Right cardiac atrium (tissue), 5 donors: ENCODE measurements around the gene FAM47A. TPM values are rescaled to one million over a fixed set of nuclear protein-coding genes. Genes with fewer than 3 reads are reported as not detected.

Source experiments
- ATAC-seq, 2 donors: fragments of 200-7000 bp; cut with Tn5 transposase; one replicate each; pipeline versions ENCODE4 v1.8.0 to v1.9.1; 2020; ENCODE audit warnings: moderate library complexity in 2 of 2, mild to moderate bottlenecking in 1 of 2
- DNase-seq, 3 donors: peaks; one replicate each; pipeline ENCODE4 v3.0.0-alpha.2; 2020
- H3K27ac ChIP-seq: one replicate; pipeline ENCODE4 v1.5.1; 2013; ENCODE audit warnings: mild to moderate bottlenecking, low read length, control low read depth, moderate library complexity
- H3K27me3 ChIP-seq: one replicate; pipeline ENCODE4 v1.6.1; 2013; ENCODE audit not compliant: control insufficient read depth, insufficient read depth
- H3K4me1 ChIP-seq: one replicate; pipeline ENCODE4 v1.6.1; 2013; ENCODE audit warnings: low read length; ENCODE audit not compliant: control insufficient read depth, insufficient read depth
- H3K4me3 ChIP-seq: one replicate; pipeline ENCODE4 v1.5.1; 2013; ENCODE audit warnings: low read length, control low read depth
- H3K9me3 ChIP-seq: one replicate; pipeline ENCODE4 v1.6.1; 2013; ENCODE audit warnings: low read length; ENCODE audit not compliant: control insufficient read depth
- WGBS: extraction: QIAGEN DNeasy Blood & Tissue Kit; methylation state at CpG from one replicate; pipeline ENCODE4 v1.1.7; 2013; 5-methylcytosine and 5-hydroxymethylcytosine counted together
- intact Hi-C, 4 donors: fragments of 100-400 bp; cut with DNase I; formaldehyde crosslinking; loops; one replicate each; pipeline versions ENCODE4 v1.11.0 to v1.14.0; 2022 to 2023
- long read RNA-seq, 4 donors: library from polyadenylated mRNA; unstranded; transcript quantifications; one replicate each; pipeline ENCODE4 v2.0.0, GENCODE V29; 2020 to 2021
- polyA plus RNA-seq: library from polyadenylated mRNA; stranded (reverse); fragments of 200-250 nt; gene quantifications from one replicate; pipeline ENCODE4 v1.2.3, GENCODE V29; 2013
- total RNA-seq, 4 donors: library from RNA; stranded (reverse); fragmentation: NEBNext Ultra II Directional; extraction: Animal tissue kit (Norgen Biotek cat#: 25700); gene quantifications; one replicate each; pipeline ENCODE4 v1.2.1, GENCODE V29; 2021
- donor health status: healthy with polysubstance abuse.
- donor health status: DM: no; HTN: yes; CAD: no.
- donor health status: DM: no; HTN: no; CAD: no.
- donor health status: DM: no; HTN: yes; CAD: no; lungs with severe emphysema.
- donor health status: DM: yes; HTN: yes; CAD: no.

Gene FAM47A
- total RNA-seq (not detected), polyA plus RNA-seq (not detected)
- long read RNA-seq, donor 1: 0 reads
- long read RNA-seq, donor 2: 0 reads
- long read RNA-seq, donor 3: 0 reads
- long read RNA-seq, donor 4: 0 reads

DNA sequence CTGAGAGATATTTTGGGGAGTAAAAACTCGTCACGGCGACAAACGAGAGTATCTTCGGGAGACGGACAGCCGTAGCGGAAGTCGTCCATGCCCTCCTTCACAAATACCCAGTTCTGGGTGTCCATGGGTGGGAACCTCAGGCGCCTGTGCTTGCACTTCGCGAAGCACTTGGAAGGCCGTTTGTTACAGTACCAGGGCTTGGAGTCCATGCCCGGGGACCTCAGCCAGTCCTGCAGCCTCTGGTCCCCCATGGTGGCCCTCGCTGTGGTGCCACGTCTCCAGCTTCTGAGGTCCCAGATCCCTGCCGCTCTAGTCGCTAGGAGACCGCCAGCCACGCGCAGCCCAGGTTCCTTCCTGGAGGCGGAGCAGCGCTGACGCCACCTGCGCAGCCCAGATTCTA, at the start of gene FAM47A:
TSS of gene FAM47A (minus strand) at position 287 of the 400 bp plus-strand sequence. CDS start at position 251, 36 bp downstream.
- no peaks in the 10 kb centered on the region for H3K9me3 ChIP-seq
- whole genome bisulfite sequencing: 89% methylated on average over 25 of the region's 25 CpGs
- H3K4me1 ChIP-seq: no peaks in the 10 kb centered on the region
- H3K27ac ChIP-seq: no peak within 1 kb of the TSS
- ATAC-seq (no peak), DNase-seq (peak in 1 of 3 donors; percentile 21)
- intact Hi-C loops: no loop called here
- H3K4me3 ChIP-seq: no peak within 1 kb of the TSS
- no peaks in the 10 kb centered on the region for H3K27me3 ChIP-seq

- intact Hi-C loops: no loop called here
- H3K9me3 ChIP-seq: no peaks in the 10 kb centered on the region
Measured at GRCh38 chrX:34147345-34147744, 15.2 kb upstream of the FAM47A start.

GRCh38 chrX:34146906-34147305, 14.8 kb upstream of the FAM47A start:
- DNase-seq (no peak), ATAC-seq (no peak)
- Histone ChIP-seq H3K4me1 (no peaks in the 10 kb centered on the region), H3K27ac (no peak overlapping the region), H3K4me3 (no peak overlapping the region), H3K9me3 (no peaks in the 10 kb centered on the region), H3K27me3 (no peaks in the 10 kb centered on the region)
- intact Hi-C loops: no loop called here
- WGBS: 93% methylated on average over 30 of the region's 30 CpGs

More at GRCh38 chrX:34147345-34147744, 15.2 kb upstream of the FAM47A start:
- DNase-seq (no peak), ATAC-seq (no peak)
- H3K27me3 ChIP-seq: no peaks in the 10 kb centered on the region
- no peaks in the 10 kb centered on the region for H3K4me1 ChIP-seq
- H3K4me3 ChIP-seq: no peak overlapping the region
- H3K27ac ChIP-seq: no peak overlapping the region
- 87% methylated on average over 9 of the region's 9 CpGs for WGBS

- Histone ChIP-seq H3K9me3 (no peaks in the 10 kb centered on the region), H3K27ac (no peak overlapping the region), H3K4me3 (no peak overlapping the region), H3K4me1 (no peaks in the 10 kb centered on the region), H3K27me3 (no peaks in the 10 kb centered on the region)
- WGBS: 76% methylated on average over 2 of the region's 2 CpGs
- ATAC-seq (no peak), DNase-seq (no peak)
- intact Hi-C loops: no loop called here
Measured at GRCh38 chrX:34144246-34144645, 12.1 kb upstream of the FAM47A start.

- Histone ChIP-seq H3K27ac (no peak overlapping the region), H3K4me3 (no peak overlapping the region), H3K9me3 (no peaks in the 10 kb centered on the region), H3K4me1 (no peaks in the 10 kb centered on the region), H3K27me3 (no peaks in the 10 kb centered on the region)
- ATAC-seq (no peak), DNase-seq (no peak)
- 69% methylated on average over 1 of the region's 1 CpG for WGBS
- intact Hi-C loops: no loop called here
Measured at GRCh38 chrX:34140816-34141215, 8.7 kb upstream of the FAM47A start.

GRCh38 chrX:34130980-34131744, 952 bp downstream of the FAM47A start:
- H3K4me1 ChIP-seq: no peaks in the 10 kb centered on the region
- 94% methylated on average over 41 of the region's 41 CpGs for WGBS
- ATAC-seq (no peak), DNase-seq (peak in 1 of 3 donors; percentile 40)
- H3K4me3 ChIP-seq: no peak overlapping the region
- no peaks in the 10 kb centered on the region for H3K27me3 ChIP-seq
- H3K27ac ChIP-seq: no peak overlapping the region
- no peaks in the 10 kb centered on the region for H3K9me3 ChIP-seq
- intact Hi-C loops: no loop called here

DNA sequence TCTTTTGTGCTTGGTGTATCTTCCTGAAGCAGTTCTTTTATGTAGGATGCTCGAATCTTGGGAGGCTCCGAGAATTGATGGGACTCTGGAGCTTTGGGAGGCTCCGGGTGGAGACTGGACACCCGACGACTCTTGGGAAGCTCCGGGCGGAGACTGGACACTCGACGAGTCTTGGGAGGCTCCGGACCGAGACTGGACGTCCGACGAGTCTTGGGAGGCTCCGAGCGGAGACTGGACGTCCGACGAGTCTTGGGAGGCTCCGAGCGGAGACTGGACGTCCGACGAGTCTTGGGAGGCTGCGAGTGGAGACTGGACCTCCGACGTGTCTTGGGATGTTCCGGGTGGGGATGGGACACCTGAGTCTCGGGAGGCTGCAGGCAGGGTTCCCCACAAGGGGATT, 1.6 kb downstream of the FAM47A start:
- intact Hi-C loops: no loop called here

DNA sequence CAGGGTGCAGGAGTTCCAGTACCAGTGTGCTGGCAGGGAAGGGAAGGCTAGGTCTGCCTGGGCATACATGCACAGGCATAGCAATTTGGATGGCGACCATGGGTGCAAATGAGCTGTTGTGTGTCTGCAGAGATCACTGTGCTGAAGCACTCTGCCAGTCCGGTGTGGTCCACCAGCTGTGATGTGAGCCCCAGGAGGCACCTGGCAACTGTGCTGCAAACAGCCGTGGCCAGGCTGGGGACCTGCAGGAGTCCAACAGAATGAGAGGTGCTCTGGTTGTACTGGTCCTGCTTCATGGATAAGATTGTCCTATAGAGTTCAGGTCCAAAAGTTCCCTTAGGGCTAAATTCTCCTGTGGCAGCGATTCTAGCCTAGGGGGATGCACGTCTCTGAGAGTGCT, 6.1 kb downstream of the FAM47A start:
- H3K4me3 ChIP-seq: no peak overlapping the region
- DNase-seq (no peak), ATAC-seq (no peak)
- no peaks in the 10 kb centered on the region for H3K27me3 ChIP-seq
- intact Hi-C loops: no loop called here
- 80% methylated on average over 5 of the region's 5 CpGs for WGBS
- no peaks in the 10 kb centered on the region for H3K9me3 ChIP-seq
- no peak overlapping the region for H3K27ac ChIP-seq
- no peaks in the 10 kb centered on the region for H3K4me1 ChIP-seq

More for the DNA sequence above, 1.6 kb downstream of the FAM47A start:
- H3K27me3 ChIP-seq: no peaks in the 10 kb centered on the region
- no peaks in the 10 kb centered on the region for H3K9me3 ChIP-seq
- ATAC-seq (no peak), DNase-seq (peak in 1 of 3 donors; percentile 31)
- no peak overlapping the region for H3K4me3 ChIP-seq
- H3K27ac ChIP-seq: no peak overlapping the region
- 93% methylated on average over 29 of the region's 29 CpGs for WGBS
- H3K4me1 ChIP-seq: no peaks in the 10 kb centered on the region

DNA sequence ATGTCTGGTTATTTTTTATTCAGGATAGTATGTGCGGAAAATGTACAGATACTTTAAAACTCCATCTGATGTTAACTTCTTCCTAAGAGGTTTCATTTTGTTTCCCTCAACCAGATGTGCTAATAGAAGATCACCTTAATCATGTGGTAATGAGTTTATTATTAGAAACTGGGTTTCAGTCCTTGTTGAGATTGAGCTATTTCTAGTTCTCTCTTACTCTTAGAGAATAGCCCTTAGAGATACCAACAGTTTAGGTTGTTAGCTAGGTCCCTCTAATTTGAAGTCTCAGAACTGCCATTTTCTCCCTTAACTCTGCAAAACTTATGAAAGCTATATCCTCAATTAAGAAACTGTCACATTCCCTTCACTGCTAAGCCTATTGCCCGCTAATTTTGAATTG, 13.0 kb downstream of the FAM47A start:
- DNase-seq (no peak), ATAC-seq (no peak)
- no peaks in the 10 kb centered on the region for H3K9me3 ChIP-seq
- H3K27me3 ChIP-seq: no peaks in the 10 kb centered on the region
- no peaks in the 10 kb centered on the region for H3K4me1 ChIP-seq
- WGBS: 43% methylated on average over 2 of the region's 2 CpGs
- H3K27ac ChIP-seq: no peak overlapping the region
- intact Hi-C loops: no loop called here
- no peak overlapping the region for H3K4me3 ChIP-seq

DNA sequence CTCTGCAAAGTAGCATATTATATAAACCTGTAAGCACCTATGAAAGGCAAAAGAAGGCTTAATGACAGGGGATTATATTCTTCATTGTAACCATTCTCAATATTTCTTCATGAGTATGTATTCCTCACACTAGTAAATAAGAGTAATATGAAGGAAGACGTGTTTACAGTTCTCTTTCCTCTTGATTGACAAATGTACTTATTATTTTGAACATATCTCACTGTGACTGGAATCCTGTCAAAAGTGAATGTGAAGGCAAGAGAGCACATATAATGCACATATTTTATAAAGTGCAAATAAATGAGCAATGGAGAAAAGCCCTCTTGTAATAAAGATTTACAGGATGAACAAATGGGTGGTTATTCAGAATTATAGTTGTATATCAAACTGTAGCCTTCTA, 19.7 kb downstream of the FAM47A start:
- 61% methylated on average over 1 of the region's 1 CpG for WGBS
- H3K9me3 ChIP-seq: no peaks in the 10 kb centered on the region
- H3K27me3 ChIP-seq: no peaks in the 10 kb centered on the region
- no peaks in the 10 kb centered on the region for H3K4me1 ChIP-seq
- ATAC-seq (no peak), DNase-seq (no peak)
- intact Hi-C loops: no loop called here
- H3K27ac ChIP-seq: no peak overlapping the region
- no peak overlapping the region for H3K4me3 ChIP-seq
